Type B pancreatic cell (in vitro differentiated cells): Measurements from ENCODE around the gene ERMARD. TPM values are rescaled to one million over a fixed set of nuclear protein-coding genes. Genes with fewer than 3 reads are reported as not detected.

Experiments used
- DNase-seq: peaks from one replicate; pipeline ENCODE4 v3.0.0; 2021; ENCODE audit warnings: mixed read lengths; ENCODE audit not compliant: unreplicated experiment; ENCODE audit errors: extremely low spot score
- H3K27ac Mint-ChIP-seq: 2 replicates; pipeline ENCODE4 v1.8.0; 2021; ENCODE audit warnings: mild to moderate bottlenecking, mixed read lengths
- H3K27me3 Mint-ChIP-seq: 2 replicates; pipeline ENCODE4 v1.8.0; 2021; ENCODE audit warnings: mixed read lengths
- H3K36me3 Mint-ChIP-seq: 2 replicates; pipeline ENCODE4 v1.8.0; 2021; ENCODE audit warnings: mixed read lengths
- H3K4me1 Mint-ChIP-seq: one replicate; pipeline ENCODE4 v1.8.0; 2021; ENCODE audit warnings: mixed read lengths; ENCODE audit not compliant: unreplicated experiment
- H3K4me3 Mint-ChIP-seq: 2 replicates; pipeline ENCODE4 v1.8.0; 2021; ENCODE audit warnings: mild to moderate bottlenecking, mixed read lengths
- H3K9me3 Mint-ChIP-seq: 2 replicates; pipeline ENCODE4 v1.8.0; 2021; ENCODE audit warnings: mixed read lengths
- CTCF ChIP-seq: fragments of 200-600 bp; sonication (generic); conservative IDR thresholded peaks from 2 replicates; pipeline ENCODE4 v1.5.0; 2021; ENCODE audit warnings: antibody characterized with exemption, mild to moderate bottlenecking
- total RNA-seq: library from RNA; stranded (reverse); gene quantifications from 2 replicates; pipeline ENCODE4 v1.2.1, GENCODE V29; 2021; ENCODE audit warnings: low replicate concordance

Gene ERMARD
- total RNA-seq, 1 donor from 2014 or later, result 32.1 TPM

DNA sequence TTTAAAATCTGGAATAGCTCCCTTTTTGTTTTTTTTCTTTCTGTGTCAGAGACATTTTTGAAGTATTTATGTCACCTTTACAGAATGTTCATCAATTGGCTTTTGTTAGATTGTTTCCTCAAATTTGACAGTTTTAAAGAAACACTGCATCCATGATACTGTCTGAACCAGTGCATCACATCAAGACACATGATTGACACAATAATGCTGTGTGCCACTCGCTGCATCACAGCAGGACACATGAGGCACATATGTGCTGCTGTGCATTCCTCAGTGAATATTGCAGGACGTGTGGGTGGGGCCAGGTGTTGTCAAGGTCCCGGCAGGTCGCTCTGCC lies 37.4 kb downstream of the ERMARD start:
- Mint-ChIP-seq H3K27me3 (peaks cover 5% of the 10 kb centered on the region), H3K4me1 (peaks cover 14% of the 10 kb centered on the region), H3K36me3 (peaks cover 3% of the 10 kb centered on the region), H3K9me3 (no peaks in the 10 kb centered on the region), H3K4me3 (peak overlapping the region; percentile 55), H3K27ac (peak overlapping the region; percentile 43)
- no peak for DNase-seq
- no peak for TF ChIP-seq CTCF

- Mint-ChIP-seq H3K36me3 (no peaks in the 10 kb centered on the region), H3K27me3 (peaks cover 5% of the 10 kb centered on the region), H3K9me3 (no peaks in the 10 kb centered on the region)
Measured at GRCh38 chr6:169789146-169789943, 37.9 kb downstream of the ERMARD start.

GRCh38 chr6:169789944-169790927 lies 38.8 kb downstream of the ERMARD start:
- Mint-ChIP-seq H3K4me1 (peaks cover 14% of the 10 kb centered on the region), H3K27me3 (peaks cover 5% of the 10 kb centered on the region), H3K27ac (peak overlapping the region; percentile 84), H3K36me3 (no peaks in the 10 kb centered on the region), H3K9me3 (no peaks in the 10 kb centered on the region), H3K4me3 (peak overlapping the region; percentile 90)
- TF ChIP-seq CTCF, result peak; percentile 98
- peak; percentile 89 for DNase-seq

More at GRCh38 chr6:169789146-169789943, 37.9 kb downstream of the ERMARD start:
- H3K27ac Mint-ChIP-seq, result peak overlapping the region; percentile 84
- H3K4me1 Mint-ChIP-seq, result peaks cover 14% of the 10 kb centered on the region
- peak overlapping the region; percentile 90 for H3K4me3 Mint-ChIP-seq
- peak; percentile 13 for TF ChIP-seq CTCF
- DNase-seq, result peak; percentile 58

GRCh38 chr6:169791721-169792131 lies 40.3 kb downstream of the ERMARD start:
- H3K9me3 Mint-ChIP-seq, result no peaks in the 10 kb centered on the region
- H3K27me3 Mint-ChIP-seq, result peaks cover 5% of the 10 kb centered on the region
- H3K4me3 Mint-ChIP-seq, result peak overlapping the region; percentile 90
- H3K27ac Mint-ChIP-seq, result peak overlapping the region; percentile 44
- peak; percentile 49 for DNase-seq
- no peaks in the 10 kb centered on the region for H3K36me3 Mint-ChIP-seq
- peaks cover 14% of the 10 kb centered on the region for H3K4me1 Mint-ChIP-seq
- TF ChIP-seq CTCF, result no peak

GRCh38 chr6:169792306-169793015 lies 41.0 kb downstream of the ERMARD start:
- no peak for TF ChIP-seq CTCF
- H3K9me3 Mint-ChIP-seq, result no peaks in the 10 kb centered on the region
- H3K4me1 Mint-ChIP-seq, result peaks cover 14% of the 10 kb centered on the region
- no peak overlapping the region for H3K4me3 Mint-ChIP-seq
- DNase-seq, result peak; percentile 56
- H3K36me3 Mint-ChIP-seq, result no peaks in the 10 kb centered on the region
- H3K27me3 Mint-ChIP-seq, result peaks cover 5% of the 10 kb centered on the region
- H3K27ac Mint-ChIP-seq, result no peak overlapping the region
